DND-41 (cell line): Measurements from ENCODE around the gene MTFR1L.

Experiments used
- ATAC-seq: fragments of 200-7000 bp; cut with Tn5 transposase; 3 replicates; pipeline ENCODE4 v1.9.1; 2021; ENCODE audit warnings: low read depth; ENCODE audit not compliant: insufficient read depth
- DNase-seq: peaks from one replicate; pipeline ENCODE4 v3.0.0-alpha.2; 2020
- H2AFZ ChIP-seq: 2 replicates; pipeline ENCODE4 v1.6.0; 2012; ENCODE audit warnings: low read depth, low read length
- H3K27ac ChIP-seq: 2 replicates; pipeline ENCODE4 v1.5.1; 2012; ENCODE audit warnings: low read length, inconsistent platforms
- H3K27me3 ChIP-seq: fragments of 200-600 bp; sonication (generic); 2 replicates; pipeline ENCODE4 v1.6.0; 2012; ENCODE audit warnings: low read length, mild to moderate bottlenecking, inconsistent platforms; ENCODE audit not compliant: insufficient read depth, poor library complexity
- H3K36me3 ChIP-seq: 2 replicates; pipeline ENCODE4 v1.5.1; 2012; ENCODE audit warnings: low read length, inconsistent platforms; ENCODE audit not compliant: insufficient read depth
- H3K4me1 ChIP-seq: 2 replicates; pipeline ENCODE4 v1.5.1; 2012; ENCODE audit warnings: mild to moderate bottlenecking, low read length; ENCODE audit not compliant: insufficient read depth
- H3K4me2 ChIP-seq: 2 replicates; pipeline ENCODE4 v1.6.0; 2012; ENCODE audit warnings: mild to moderate bottlenecking, moderate library complexity, low read length, inconsistent platforms; ENCODE audit not compliant: insufficient read depth
- H3K4me3 ChIP-seq, 2 experiments: fragments of 200-600 bp in 1 of 2; shearing (Covaris generic) in 1 of 2; 2 replicates each; pipeline ENCODE4 v1.5.1; 2012 to 2016; ENCODE audit warnings: inconsistent platforms in 2 of 2, low read length in 2 of 2, mild to moderate bottlenecking in 2 of 2, low read depth in 1 of 2, moderate library complexity in 1 of 2
- H3K79me2 ChIP-seq: 2 replicates; pipeline ENCODE4 v1.6.0; 2012; ENCODE audit warnings: low read length, inconsistent platforms; ENCODE audit not compliant: insufficient read depth
- H3K9ac ChIP-seq: 2 replicates; pipeline ENCODE4 v1.6.0; 2012; ENCODE audit warnings: low read depth, mild to moderate bottlenecking, inconsistent platforms, low read length, moderate library complexity
- H3K9me3 ChIP-seq: 2 replicates; pipeline ENCODE4 v1.5.1; 2012; ENCODE audit warnings: low read length, moderate library complexity, mild to moderate bottlenecking, inconsistent platforms; ENCODE audit not compliant: insufficient read depth, severe bottlenecking
- H4K20me1 ChIP-seq: 2 replicates; pipeline ENCODE4 v1.6.0; 2012; ENCODE audit warnings: low read length; ENCODE audit not compliant: insufficient read depth
- CTCF ChIP-seq: IDR thresholded peaks from 2 replicates; pipeline ENCODE4 v1.5.1; 2012; ENCODE audit warnings: borderline replicate concordance, low read length, moderate library complexity, mild to moderate bottlenecking; ENCODE audit not compliant: poor library complexity, severe bottlenecking; ENCODE audit errors: extremely low read depth
- EZH2 ChIP-seq: IDR thresholded peaks from 3 replicates; pipeline ENCODE4 v1.6.1; 2012; ENCODE audit warnings: borderline replicate concordance, low read depth, mild to moderate bottlenecking, moderate library complexity, low read length, inconsistent platforms; ENCODE audit not compliant: severe bottlenecking

MTFR1L gene

GRCh38 chr1:25873120-25873519 is 53.4 kb downstream of the MTFR1L start:
- Histone ChIP-seq H3K27ac (no peak overlapping the region), H3K4me1 (no peaks in the 10 kb centered on the region), H3K9ac (no peak overlapping the region), H3K36me3 (no peaks in the 10 kb centered on the region), H2AFZ (no peak overlapping the region), H3K9me3 (no peaks in the 10 kb centered on the region), H3K27me3 (no peaks in the 10 kb centered on the region), H3K4me3 (no peak overlapping the region), H3K79me2 (no peaks in the 10 kb centered on the region), H4K20me1 (no peaks in the 10 kb centered on the region), H3K4me2 (no peak overlapping the region)
- TF ChIP-seq EZH2 (no peak), CTCF (no peak)
- no peak for DNase-seq
- no peak for ATAC-seq

DNA sequence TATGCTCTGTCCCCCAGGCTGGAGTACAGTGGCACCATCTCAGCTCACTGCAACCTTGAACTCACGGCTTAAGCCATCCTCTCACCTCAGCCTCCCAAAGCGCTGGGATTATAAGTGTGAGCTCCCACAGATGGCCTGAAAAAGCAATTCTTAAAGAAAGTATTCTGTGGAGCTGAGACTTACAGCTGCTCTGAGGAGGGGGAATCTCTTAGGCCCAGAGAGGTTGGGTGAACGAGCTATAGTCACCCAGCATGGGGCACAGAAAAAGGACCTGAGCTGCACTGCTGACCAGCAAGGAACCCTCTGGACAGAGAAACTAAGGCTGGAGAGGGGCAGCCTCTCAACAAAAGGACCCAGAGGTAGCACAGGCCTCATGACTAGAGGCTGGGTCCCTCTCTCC is 54.5 kb downstream of the MTFR1L start:
- H3K4me3 ChIP-seq: no peak overlapping the region
- H3K4me2 ChIP-seq: no peak overlapping the region
- H4K20me1 ChIP-seq: no peaks in the 10 kb centered on the region
- TF ChIP-seq CTCF (no peak), EZH2 (no peak)
- H3K27me3 ChIP-seq: no peaks in the 10 kb centered on the region
- no peak for DNase-seq
- ATAC-seq: no peak
- no peaks in the 10 kb centered on the region for H3K79me2 ChIP-seq
- no peaks in the 10 kb centered on the region for H3K9me3 ChIP-seq
- H3K4me1 ChIP-seq: no peaks in the 10 kb centered on the region
- H2AFZ ChIP-seq: no peak overlapping the region
- no peak overlapping the region for H3K27ac ChIP-seq
- H3K36me3 ChIP-seq: no peaks in the 10 kb centered on the region
- H3K9ac ChIP-seq: no peak overlapping the region

DNA sequence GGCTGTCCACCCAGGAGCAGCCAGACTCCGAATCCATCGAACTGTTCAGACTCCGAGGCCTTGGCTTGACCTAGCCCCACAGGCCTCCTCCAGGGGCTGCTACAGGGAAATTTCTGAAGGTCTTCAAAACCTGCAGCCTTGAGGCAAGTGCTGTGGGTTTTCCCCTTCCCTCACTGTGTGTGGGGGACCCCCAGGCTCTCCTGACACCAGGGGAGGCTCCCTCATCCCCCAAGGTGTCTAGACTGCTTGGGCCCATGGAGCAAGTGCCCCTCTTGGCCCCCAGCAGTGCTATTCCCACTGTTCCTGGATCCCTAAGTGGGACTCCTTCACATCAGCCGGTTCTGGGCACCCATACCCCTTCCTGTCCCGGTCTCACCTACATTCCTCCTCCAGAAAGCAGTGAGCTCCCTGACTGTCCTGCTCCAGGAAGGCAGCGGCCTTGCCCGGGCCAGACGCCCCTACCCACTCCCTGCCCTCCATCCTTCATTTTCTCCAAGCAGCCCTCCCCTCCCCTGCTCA is 54.9 kb downstream of the MTFR1L start:
- DNase-seq (no peak), ATAC-seq (no peak)
- Histone ChIP-seq H3K27me3 (no peaks in the 10 kb centered on the region), H3K9ac (no peak overlapping the region), H3K4me2 (no peak overlapping the region), H3K4me1 (no peaks in the 10 kb centered on the region), H3K79me2 (no peaks in the 10 kb centered on the region), H3K4me3 (no peak overlapping the region), H3K36me3 (no peaks in the 10 kb centered on the region), H3K27ac (no peak overlapping the region), H4K20me1 (no peaks in the 10 kb centered on the region), H3K9me3 (no peaks in the 10 kb centered on the region), H2AFZ (no peak overlapping the region)
- TF ChIP-seq EZH2 (no peak), CTCF (no peak)

- TF ChIP-seq EZH2: no peak
- no peak for TF ChIP-seq CTCF
- no peaks in the 10 kb centered on the region for H3K79me2 ChIP-seq
- no peak within 1 kb of the TSS for H2AFZ ChIP-seq
- no peaks in the 10 kb centered on the region for H3K4me1 ChIP-seq
- H3K36me3 ChIP-seq: no peaks in the 10 kb centered on the region
- no peak within 1 kb of the TSS for H3K4me2 ChIP-seq
- ATAC-seq (no peak), DNase-seq (no peak)
- H3K4me3 ChIP-seq: no peak within 1 kb of the TSS
- no peaks in the 10 kb centered on the region for H4K20me1 ChIP-seq
- H3K27ac ChIP-seq: no peak within 1 kb of the TSS
- no peaks in the 10 kb centered on the region for H3K27me3 ChIP-seq
- no peak within 1 kb of the TSS for H3K9ac ChIP-seq
- H3K9me3 ChIP-seq: no peaks in the 10 kb centered on the region
Observed at GRCh38 chr1:25875154-25875855, 55.6 kb downstream of the MTFR1L start, which contains the start of gene PAQR7. Gene PAQR7, minus strand, starts transcription at chr1:25875708. Its CDS starts 11,869 bp downstream, at chr1:25863839.
